ENCODE results near the gene CACNA1C.

The CACNA1C gene

DNA sequence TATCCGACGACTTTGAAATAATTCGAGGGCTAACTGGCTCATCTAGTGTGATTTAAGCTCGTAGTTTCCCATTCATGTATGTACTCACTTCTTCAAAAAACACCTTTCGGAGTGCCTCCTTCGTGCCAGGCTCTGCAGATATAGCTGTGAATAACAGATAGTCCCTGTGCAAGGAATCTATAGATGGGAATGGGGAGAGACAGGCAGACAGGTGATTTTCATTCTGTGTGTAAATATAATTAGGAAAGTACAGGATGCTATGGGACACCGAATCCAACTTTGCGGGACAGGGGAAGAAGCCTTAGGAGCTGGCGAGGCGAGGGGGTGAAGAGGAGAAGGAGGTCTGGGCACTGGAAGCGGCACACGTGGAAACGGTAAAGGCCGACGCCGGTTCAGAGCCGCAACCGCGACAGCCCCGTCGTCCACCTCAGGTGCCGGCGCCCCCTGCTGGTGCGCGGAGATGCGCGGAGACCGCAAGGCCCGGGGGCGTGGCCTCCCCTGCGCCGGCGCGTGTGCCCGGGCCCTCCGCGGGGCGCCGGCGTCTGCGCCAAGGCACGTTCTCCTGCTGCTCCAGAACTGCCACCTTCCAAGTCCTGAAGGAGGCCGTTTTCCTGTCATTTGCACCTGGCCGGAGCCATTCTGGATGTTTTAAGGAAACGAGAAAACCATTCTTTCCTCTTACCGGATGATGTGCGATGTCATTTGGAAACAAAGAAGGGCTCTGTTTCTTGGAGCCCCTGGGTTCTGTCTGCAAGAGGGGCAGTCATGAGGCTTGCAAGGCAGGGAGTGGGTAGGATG, 18.0 kb upstream of the CACNA1C start:
- in situ Hi-C loops (cut with MboI; ENCODE audit: low sequenced_read_pairs) = no loop called here

DNA sequence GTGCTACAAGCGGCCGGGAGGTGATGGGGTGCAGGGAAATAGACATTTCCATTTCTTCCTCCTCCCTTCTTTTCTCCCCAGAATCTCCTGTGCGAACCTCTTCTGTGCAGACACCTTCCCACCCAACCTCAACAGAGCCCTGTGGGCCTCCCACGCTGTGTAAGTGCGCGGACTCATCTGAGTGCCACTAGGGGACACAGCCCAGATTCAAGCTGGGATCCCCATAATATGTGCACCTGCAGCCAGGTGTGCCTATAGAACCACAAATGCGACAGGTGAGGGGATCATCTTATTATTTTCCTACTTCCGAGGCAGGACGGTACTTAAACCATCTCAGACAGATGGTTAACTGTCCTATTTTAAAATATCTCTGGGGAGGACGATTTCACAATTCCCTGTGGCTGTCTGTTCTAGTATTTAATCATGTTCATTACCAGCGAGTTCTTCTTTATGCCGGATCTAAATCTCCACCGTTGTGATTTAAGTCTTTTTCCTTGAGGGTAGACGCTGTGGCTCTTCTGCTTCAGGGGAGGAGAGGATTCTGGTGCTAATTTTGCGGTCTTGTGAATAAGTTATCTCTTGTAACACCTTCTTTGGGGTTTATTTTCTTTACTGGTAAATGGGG, 17.2 kb upstream of the CACNA1C start:
- in situ Hi-C loops (cut with MboI; ENCODE audit: low sequenced_read_pairs) = no loop called here

DNA sequence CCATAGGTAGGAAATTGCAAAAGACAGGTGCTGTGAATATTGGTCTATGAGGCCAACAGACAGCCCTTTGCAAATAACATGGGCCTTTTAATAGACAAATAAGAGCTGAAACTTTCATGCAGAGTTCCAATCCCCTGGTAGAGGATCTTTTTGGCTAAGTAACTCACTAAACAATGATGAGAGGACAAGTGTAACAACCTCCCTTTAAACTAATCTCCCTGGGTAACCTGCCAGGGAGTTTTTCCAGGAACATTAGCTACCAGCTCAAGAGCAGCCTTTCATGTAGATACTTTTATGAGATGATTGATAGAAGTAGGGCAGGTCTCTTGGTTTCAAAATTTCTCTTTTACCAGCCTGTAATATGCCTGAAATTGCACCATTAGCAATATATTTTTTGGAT, 13.8 kb upstream of the CACNA1C start:
- in situ Hi-C loops (cut with MboI; ENCODE audit: low sequenced_read_pairs) = no loop called here

DNA sequence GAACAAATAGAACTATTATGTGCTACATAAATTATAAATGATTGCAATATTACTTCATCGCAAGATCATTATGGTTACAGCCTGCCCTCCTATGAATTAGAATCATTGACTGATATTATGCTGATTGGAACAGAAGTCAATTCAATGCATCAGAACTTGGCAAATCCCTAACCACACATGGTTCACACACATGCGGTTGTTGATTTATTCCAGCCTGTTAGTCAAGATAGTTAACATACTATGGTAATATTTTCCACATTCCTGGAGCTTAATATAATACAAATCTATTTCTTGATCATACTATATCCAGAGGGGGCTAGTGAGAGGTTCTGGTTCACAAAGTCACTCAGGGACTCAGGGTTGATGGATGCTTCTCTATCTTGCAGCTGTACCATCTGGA, 9.7 kb upstream of the CACNA1C start:
- in situ Hi-C loops (cut with MboI; ENCODE audit: low sequenced_read_pairs) = no loop called here

DNA sequence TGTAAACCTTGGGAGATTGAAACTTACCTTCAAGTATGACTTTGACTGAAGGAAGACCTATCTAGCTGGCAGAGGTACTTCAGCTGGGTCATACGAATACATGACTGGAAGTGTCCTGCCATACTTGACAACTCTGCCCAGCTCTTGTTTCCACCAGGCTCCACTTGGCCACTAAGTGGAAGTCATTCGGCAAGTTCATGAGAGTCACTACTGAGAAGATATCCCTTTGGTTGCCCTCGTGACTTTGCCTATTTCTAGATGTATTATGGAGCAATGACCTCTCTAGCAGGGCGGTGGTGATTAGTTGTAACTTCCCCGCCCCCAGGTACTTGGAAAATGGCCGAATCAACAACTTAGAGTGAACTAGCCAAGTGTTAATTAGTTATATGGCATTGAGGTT, 8.6 kb upstream of the CACNA1C start:
- in situ Hi-C loops (cut with MboI; ENCODE audit: low sequenced_read_pairs) = no loop called here

DNA sequence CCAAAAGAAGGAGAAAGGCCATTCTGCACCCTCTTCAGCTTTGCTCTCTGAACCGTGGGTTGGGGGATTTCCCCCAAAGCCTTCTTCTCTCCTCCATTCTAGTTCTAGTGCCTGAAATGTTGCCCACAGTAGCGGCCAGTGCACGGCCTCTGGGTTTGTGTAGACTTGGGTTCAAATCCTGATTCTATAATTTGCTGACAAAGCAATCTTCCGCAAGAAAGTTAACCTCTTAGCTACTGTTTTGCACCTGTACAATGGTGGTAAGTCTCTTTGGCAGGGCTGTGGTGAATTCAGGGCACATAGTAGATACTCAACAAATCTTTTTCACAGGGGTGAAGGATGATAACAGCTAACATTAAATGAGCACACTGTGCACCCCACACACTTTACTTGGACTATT, 5.8 kb upstream of the CACNA1C start:
- in situ Hi-C loops (cut with MboI; ENCODE audit: low sequenced_read_pairs) = no loop called here

DNA sequence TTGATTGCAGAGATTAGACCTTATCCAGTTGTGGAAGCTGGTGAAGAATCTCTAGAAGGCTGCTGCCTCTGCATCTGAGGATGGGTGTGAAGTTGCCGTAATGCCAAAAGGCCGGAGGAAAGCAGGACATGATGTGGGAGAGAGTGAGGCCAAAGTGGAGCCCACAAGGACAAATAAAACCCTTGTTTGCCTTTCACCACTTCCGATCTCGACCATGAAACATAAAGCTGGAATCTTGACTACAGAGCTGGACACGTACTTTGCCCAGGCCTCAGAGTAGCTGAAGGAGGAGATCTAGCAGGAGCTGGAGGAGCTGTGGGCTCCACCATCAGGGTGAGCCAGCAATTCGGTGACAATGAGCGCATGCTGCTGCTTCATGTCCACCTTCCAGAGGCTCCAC, 5.0 kb upstream of the CACNA1C start:
- in situ Hi-C loops (cut with MboI; ENCODE audit: low sequenced_read_pairs) = no loop called here

DNA sequence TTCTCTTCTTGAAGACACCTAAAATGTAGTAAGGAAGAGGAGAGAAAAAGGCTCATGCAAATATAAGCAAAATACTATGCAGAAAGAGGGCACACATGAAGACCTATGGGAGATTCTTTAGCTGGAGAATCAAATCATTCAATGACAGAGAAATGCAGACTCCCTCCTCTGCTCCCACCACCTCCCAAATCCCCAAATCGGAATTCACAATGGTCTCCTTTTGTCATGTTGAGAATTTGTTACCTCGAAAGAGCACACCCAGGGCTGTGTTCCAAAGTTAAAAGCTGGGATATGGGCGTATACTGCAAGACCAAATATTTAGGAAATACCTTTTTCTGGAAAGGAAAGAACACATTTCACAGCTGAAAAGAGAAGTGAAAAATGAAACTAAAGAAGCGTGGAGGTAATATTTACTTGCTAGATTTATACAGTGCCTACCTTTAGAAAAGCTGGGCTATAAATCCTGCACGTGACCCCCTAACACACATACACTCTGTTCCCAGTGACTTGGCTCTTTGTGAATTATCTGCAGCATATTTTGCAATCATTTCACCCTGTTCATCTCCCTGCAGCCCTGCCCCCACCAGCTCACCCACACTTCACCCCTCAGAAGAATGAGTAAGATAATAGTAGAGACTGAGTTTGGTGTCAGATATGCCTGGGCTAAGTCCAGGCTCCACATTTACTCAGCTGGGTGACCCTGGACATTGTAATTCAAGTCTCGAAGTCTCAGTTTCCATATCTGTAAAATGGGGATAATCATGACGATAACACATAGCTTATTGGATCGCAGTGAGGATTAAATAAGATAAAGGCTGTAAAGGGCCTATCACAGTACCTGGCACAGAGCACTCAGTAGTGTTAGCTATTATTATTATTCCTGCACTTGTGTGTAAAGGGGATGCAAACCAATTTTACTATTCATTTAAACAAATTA, 2.9 kb upstream of the CACNA1C start:
- in situ Hi-C loops (cut with MboI; ENCODE audit: low sequenced_read_pairs) = no loop called here

DNA sequence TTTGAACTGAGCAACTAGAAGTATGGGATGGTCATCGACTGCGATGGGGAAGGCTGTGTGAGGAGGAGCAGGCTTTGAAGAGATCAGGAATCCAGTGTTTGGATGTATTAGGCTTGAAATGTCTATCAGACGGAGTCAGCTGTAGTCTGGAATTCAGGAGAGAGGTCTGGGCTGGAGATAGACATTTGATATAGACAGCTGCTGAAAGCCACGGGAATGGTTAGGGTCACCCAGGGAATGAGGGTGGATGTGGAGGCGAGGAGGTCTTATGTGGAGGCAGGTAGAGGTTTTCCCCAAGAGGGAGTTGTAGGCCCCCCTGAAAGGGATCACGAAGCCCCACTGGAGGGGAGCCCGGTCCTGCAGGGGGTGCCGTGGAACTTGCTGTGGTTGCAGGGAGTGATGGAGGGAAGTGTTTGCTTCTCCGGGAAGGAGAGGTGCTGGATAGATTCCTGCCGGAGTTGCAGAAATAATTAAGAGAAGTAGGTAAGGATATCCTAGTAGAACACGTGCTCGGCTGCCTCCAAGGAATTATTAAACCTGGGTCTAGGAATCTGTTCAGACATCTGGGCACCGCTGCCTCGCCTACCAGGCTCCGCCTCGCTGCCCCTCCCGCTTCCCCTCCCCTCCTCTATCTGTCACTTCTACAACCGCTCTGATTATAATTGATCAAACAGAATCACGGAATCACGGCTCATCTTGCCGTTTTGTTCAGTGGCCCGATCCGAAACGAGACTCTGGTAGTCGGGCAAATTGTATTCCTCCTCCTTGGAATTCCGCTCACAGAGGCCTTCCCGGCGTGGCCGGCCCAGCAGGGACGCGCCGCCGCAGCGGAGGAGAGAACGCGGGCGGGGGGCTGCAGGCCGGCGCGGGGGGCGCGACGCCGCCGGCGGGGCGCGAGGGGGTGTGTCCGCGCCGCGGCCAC, 826 bp upstream of the CACNA1C start:
- in situ Hi-C loops (cut with MboI; ENCODE audit: low sequenced_read_pairs) = no loop called here

DNA sequence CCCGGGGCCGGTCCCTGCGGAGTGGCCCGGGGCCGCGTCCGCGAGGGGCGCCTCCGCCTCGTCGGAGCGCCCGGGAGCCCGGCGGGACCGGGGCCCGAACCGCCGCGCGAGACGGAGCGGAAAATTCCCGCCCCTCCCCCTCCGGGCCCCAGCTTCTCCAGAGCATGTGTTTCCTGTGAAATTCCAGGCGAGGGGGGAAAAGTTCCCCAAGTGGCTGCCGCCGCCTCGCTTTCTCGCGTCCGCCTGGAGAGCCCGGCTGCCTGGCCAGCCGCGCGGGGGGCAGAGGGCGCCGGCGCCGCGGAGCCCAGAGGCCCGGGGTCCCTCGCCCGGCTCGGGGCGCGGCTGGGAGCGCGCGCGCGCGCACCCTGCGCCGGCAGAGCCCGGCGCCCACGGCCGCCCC, 904 bp downstream of the CACNA1C start:
- in situ Hi-C loops (cut with MboI; ENCODE audit: low sequenced_read_pairs) = no loop called here

DNA sequence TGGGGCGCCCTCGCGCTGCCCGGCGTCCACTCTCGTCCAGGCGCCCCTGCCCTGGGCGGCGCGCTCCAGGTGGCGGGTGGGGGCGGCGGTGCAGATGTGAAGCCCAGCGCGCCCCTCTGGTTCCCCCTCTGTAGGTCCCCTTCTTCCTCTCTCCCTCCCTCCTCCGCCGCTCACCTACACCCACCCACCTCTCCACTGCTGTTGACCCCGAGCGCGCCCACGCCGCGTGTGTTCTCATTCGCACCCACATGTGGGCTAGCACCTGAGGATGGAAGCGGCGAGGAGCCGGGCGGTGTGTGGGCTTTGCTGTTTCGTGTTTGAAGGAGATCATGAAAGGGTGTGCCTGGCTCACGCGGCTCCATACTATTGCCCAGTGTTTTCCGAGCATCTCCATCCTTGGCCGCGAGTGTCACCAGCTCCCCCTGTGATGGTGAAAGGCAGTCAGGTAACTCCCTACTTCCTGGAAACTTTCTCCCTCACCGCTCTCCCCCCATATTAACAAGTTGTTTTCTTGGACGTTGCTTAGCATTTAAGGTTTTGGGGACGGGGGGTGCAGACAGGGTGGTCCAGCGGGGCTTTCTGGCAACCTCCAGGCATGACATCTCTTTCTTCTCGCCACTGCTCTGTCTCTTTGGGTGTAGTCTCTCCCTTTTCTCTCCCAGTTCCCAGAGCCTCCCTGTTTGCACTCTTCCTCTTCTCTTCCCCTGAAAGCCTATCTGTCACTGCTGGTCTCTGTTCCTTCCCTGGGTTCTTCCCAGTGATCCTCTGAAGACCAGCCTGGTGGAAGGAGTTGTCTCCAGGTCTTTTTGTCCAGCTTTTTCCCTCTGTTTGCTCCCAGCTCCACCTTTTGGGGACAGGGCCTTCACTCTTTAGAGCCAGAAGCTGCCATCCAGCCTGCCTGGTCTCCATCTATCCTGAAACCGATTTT, 1.6 kb downstream of the CACNA1C start:
- in situ Hi-C loops (cut with MboI; ENCODE audit: low sequenced_read_pairs) = no loop called here

DNA sequence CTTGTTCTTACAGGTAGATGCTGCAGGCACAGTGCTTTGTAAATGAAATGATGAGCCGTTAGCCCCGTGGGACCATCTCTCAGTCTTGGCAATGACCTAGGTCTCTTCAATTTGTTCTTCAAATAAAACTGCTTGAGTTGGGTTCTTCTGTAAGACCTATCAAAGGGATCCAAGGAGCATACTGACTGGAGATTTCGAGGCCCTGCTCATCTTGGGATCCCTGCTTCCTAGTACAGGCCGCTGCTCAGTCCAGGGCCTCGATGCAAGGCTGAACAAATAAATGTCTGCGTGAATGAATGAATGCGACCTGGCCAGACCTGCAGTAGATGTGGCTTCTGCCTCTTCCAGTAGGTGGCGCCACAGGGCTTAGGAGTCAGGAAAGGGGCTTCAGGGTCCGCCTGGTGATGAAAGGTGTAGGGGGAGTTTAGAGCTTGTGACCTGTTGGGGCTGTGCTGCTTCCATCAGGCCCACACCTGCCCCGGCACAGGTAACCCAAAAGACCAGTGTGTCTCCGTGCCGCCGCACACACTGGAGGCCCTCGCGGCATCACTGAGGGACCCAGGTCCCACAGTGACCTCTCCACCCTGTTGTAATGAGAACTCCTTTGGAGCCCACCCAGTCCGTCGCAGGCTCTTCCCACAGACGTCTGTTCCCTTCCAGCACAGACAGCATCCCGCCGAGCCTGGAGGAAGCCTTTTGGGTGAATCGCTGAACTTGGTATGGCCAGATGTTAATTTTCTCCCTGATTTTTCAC, 4.4 kb downstream of the CACNA1C start:
- in situ Hi-C loops (cut with MboI; ENCODE audit: low sequenced_read_pairs) = no loop called here

DNA sequence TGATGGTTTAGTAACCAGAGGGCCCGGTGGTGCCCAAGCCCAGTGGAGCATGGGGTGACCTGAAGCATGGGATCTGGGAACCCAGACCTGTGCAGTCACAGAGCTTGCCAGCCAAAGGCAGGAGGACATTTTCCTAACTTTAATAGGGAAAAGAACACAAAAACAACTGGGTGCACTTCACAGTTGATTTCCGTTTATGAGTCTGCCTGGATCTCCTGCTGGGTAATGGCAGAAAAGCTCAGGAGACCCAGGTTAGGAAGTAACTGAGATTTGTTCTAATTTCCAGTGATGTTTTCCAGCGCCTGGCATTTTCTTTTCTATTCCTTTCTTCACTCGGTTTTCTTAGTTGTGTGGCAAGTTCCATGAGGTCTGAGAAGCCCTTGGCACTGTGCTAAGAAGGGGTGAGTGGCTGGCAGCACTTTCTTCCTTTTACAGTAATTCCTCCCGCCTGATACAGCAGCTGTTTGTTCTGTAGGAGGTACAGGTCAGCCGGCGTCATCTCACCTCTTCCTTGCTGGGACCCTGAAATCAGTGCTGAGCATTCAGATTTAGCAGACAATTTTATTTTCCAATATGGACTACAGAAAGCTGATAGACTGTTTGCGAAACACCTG, 5.1 kb downstream of the CACNA1C start:
- in situ Hi-C loops (cut with MboI; ENCODE audit: low sequenced_read_pairs) = no loop called here

DNA sequence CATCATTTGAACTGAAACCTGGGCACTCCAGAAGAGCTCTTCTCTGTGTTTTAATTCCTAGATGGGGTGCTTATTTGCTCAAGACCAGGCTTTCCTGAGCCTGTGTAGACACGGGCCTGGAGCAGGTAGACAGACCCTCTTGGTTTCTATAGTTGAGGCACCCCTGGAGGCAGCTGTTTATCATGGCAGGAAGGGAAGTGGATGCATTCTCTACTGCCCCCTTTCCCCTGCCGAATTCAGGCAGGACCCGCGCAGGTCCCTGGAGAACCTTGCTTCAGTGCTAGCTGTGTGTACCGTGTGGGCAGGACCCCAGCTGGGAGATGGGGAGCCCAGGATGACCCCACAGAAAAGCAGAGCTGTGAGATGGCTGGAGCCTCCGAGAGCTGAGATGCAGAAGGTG, 6.0 kb downstream of the CACNA1C start:
- in situ Hi-C loops (cut with MboI; ENCODE audit: low sequenced_read_pairs) = no loop called here

DNA sequence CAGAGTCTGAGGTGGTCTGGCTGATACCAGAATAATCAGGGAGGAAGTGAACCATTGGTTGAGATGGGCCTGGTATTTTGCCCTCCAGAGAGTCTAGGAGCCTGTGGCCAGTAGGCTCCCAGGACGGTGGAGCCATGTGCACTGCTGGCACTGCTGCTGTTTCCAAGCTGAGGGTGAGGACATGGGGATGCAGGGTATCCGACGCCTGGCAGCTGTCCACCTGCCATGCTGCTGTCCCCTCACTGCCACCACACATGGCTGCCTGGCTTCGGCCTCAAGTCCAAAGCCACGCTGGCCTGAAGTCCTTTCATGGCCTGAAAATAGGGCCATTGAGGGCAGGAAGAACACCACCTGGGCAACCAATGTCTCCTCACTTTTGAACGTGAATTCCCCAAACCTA, 8.6 kb downstream of the CACNA1C start:
- in situ Hi-C loops (cut with MboI; ENCODE audit: low sequenced_read_pairs) = no loop called here

DNA sequence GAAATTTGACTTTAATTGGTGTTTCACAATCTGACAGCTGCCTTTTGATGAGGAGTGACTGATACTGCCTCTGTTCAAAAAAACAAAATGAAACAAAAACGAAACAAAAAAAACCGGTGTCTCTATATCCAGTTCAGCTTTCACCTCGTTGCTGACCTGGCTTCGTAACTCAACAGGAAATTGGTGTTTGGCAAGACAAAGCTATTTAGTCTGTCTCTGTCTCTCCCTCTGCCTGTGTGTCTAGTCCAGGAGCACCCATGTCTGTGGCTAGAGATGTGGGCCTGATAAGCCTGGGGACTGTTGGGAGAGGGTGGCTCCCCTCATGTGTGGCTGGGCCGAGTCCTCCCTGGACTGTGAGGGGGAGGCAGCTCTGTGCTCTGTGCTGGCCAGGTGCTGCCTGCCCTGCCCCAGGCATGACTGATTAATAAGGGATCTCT, 11.3 kb downstream of the CACNA1C start:
- in situ Hi-C loops (cut with MboI; ENCODE audit: low sequenced_read_pairs) = no loop called here

DNA sequence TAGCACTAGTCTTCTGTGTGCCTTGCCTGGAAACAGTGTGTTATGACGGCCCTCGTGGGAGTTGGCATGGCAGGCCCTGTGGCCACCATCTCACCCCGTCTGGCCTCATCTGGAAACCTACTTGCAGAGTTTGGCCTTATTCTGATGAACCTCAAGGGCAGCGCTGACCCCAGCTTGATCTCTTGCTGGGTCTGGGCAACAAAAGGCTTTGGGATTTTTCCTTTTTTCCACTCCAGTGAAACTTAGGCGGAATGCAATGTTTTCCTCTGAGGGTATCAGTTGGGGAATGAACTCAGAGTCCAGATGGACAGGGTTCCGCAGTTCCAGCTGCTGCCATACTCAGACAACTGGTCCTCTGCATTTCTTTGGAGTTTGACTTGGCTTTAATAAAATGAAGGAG, 15.9 kb downstream of the CACNA1C start:
- in situ Hi-C loops (cut with MboI; ENCODE audit: low sequenced_read_pairs) = no loop called here

DNA sequence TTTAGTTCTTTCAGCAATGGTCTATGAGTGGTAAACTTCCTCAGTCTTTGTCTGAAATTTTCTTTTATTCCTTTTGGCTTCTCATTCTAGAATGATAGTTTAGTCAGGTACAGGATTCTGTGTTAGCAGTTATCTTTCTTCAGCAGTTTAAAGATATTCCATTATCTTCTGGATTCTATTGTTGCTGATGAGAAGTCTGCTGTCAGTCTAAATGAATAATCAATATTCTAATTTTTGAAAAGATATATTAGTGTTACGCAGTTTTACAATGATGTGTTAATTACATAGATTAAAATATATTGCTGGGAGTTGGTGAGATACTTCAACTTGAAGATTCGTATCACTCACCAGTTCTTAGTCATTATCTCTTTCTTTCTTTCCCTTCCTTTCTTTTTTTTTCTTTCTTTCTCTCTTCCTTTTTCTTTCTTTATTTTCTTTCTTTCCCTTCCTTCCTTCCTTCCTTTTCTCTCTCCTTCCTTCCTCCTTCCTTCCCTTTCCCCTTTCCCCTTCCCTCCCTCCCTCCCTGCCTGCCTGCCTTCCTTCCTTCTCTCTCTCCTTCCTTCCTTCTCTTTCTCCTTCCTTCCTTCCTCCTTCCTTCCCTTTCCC, 17.8 kb downstream of the CACNA1C start:
- in situ Hi-C loops (cut with MboI; ENCODE audit: low sequenced_read_pairs) = no loop called here

Data from hTERT RPE-1 (cell line).